IMR-90 (cell line): ENCODE measurements around the gene ZNF266.

Experiments used
- BHLHE40 ChIP-seq: fragments of 150-350 bp; IDR thresholded peaks from 2 replicates; pipeline ENCODE4 v1.6.1; 2016; ENCODE audit warnings: mild to moderate bottlenecking, low read depth, low read length
- CHD1 ChIP-seq: IDR thresholded peaks from 2 replicates; pipeline ENCODE4 v1.6.1; 2012; ENCODE audit warnings: low read depth, low read length, improper control_type of control experiment
- MXI1 ChIP-seq: IDR thresholded peaks from 2 replicates; pipeline ENCODE4 v1.6.1; 2012; ENCODE audit warnings: low read depth, mild to moderate bottlenecking, low read length, moderate library complexity, borderline replicate concordance
- NFE2L2 ChIP-seq: fragments of 150-350 bp; IDR thresholded peaks from 2 replicates; pipeline ENCODE4 v1.6.1; 2016; ENCODE audit warnings: low read depth, mild to moderate bottlenecking, low read length
- POLR2A ChIP-seq: IDR thresholded peaks from 2 replicates; pipeline ENCODE4 v1.6.1; 2012; ENCODE audit warnings: mild to moderate bottlenecking, low read depth, low read length
- TF ChIP-seq, protein P1 (sequence below): conservative IDR thresholded peaks from 2 replicates; pipeline ENCODE4 v1.5.1; 2012; ENCODE audit warnings: mild to moderate bottlenecking, low read depth, low read length, improper control_type of control experiment

- TF ChIP-seq, protein P1, sequence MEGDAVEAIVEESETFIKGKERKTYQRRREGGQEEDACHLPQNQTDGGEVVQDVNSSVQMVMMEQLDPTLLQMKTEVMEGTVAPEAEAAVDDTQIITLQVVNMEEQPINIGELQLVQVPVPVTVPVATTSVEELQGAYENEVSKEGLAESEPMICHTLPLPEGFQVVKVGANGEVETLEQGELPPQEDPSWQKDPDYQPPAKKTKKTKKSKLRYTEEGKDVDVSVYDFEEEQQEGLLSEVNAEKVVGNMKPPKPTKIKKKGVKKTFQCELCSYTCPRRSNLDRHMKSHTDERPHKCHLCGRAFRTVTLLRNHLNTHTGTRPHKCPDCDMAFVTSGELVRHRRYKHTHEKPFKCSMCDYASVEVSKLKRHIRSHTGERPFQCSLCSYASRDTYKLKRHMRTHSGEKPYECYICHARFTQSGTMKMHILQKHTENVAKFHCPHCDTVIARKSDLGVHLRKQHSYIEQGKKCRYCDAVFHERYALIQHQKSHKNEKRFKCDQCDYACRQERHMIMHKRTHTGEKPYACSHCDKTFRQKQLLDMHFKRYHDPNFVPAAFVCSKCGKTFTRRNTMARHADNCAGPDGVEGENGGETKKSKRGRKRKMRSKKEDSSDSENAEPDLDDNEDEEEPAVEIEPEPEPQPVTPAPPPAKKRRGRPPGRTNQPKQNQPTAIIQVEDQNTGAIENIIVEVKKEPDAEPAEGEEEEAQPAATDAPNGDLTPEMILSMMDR: no peak
- TF ChIP-seq BHLHE40: no peak
- TF ChIP-seq MXI1: no peak
- no peak for TF ChIP-seq POLR2A
- TF ChIP-seq CHD1: no peak
- no peak for TF ChIP-seq NFE2L2
These were observed 985 bp upstream of the ZNF266 start for GRCh38 chr19:9436358-9436757.
